ENCODE data around the gene TRIM7. TPM values are rescaled to one million over a fixed set of nuclear protein-coding genes. Genes with fewer than 3 reads are reported as not detected.
A peak's percentile ranks its signal among the peaks of the same experiment; 100 is the strongest.

Gene TRIM7
- total and polyA plus RNA-seq, 2 donors (not counting 1 experiment from before 2014, with no cell fraction given): 1.7 to 7.4 TPM

DNA sequence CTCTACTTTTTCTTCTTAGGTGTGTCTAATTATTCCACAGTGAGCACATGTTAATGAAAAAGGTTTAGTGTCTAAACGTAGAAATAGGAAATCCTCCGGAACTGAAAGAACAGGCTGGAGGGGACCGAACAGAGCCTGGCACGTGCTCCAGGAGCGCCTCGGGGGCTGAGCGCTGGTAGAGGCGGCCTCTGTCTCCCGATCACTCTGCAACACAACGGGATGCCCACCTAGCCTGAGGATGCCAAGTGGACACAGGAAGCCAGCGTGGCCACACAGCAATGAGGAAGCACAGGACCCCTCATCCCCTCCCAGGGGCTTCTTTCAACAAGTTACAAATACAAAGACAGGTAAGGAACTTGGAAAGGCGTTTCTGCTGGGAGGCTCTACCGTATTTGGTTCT, 19.4 kb downstream of the TRIM7 start:
- H3K4me2 ChIP-seq (replicated peaks; ENCODE audit: low read depth, low read length, poor library complexity, severe bottlenecking): no peak overlapping the region

More for the DNA sequence above, 19.4 kb downstream of the TRIM7 start:
- H3K27me3 Mint-ChIP-seq: peaks cover 6% of the 10 kb centered on the region
- DNase-seq (no peak), ATAC-seq (ENCODE audit: low read depth) (no peak)
- H3K27ac Mint-ChIP-seq: peak overlapping the region; percentile 10
- Histone ChIP-seq H3K4me1 (ENCODE audit: control insufficient read depth in 2 of 2, insufficient read depth in 2 of 2, low read length in 2 of 2) (peaks cover 8 to 52% of the 10 kb centered on the region in 2 donors), H3K9me3 (ENCODE audit: control extremely low read depth in 1 of 3, control insufficient read depth in 2 of 3, insufficient read depth in 1 of 3, low read length in 2 of 3) (peaks cover 0 to 20% (median 0%) of the 10 kb centered on the region in 3 donors), H3K27me3 (replicated peaks in 1 of 4; ENCODE audit: control extremely low read depth in 1 of 4, control insufficient read depth in 3 of 4, insufficient read depth in 4 of 4, low read length in 3 of 4) (no peaks in the 10 kb centered on the region), H3K79me2 (ENCODE audit: control insufficient read depth, insufficient read depth, low read length) (no peaks in the 10 kb centered on the region), H3K9ac (ENCODE audit: low read length) (no peak overlapping the region), H3K27ac (ENCODE audit: low read length in 2 of 2) (no peak overlapping the region), H3K36me3 (replicated peaks in 1 of 2; ENCODE audit: control extremely low read depth in 1 of 2, control insufficient read depth in 1 of 2, extremely low read depth in 1 of 2, insufficient read depth in 2 of 2, low read length in 1 of 2) (no peaks in the 10 kb centered on the region), H3K4me3 (ENCODE audit: control extremely low read depth in 1 of 5, extremely low read depth in 1 of 5, insufficient read depth in 1 of 5, low read depth in 2 of 5, low read length in 4 of 5) (no peak overlapping the region), H2AFZ (ENCODE audit: insufficient read depth, low read depth, low read length, poor library complexity, severe bottlenecking) (no peak overlapping the region), H4K20me1 (ENCODE audit: control insufficient read depth, insufficient read depth, low read length, poor library complexity, severe bottlenecking) (no peaks in the 10 kb centered on the region)
- intact Hi-C loops (cut with micrococcal nuclease): no loop called here
- ChIA-PET POLR2A (interaction anchor here (1.1 to 2.5 kb wide), 4 partner anchors 13 to 76 kb away, joined by 4 to 17 read pairs (median 6); partner anchors contain the start of genes TRIM41 and TRIM52), CTCF (interaction anchor here (0.5 to 4.1 kb wide), 12 partner anchors 10 to 401 kb away, joined by 3 to 24 read pairs (median 6); partner anchors contain the start of genes TRIM41 and TRIM52)
- TF ChIP-seq CTCF (IDR thresholded peaks at IDR 0.05) (no peak), EZH2 (IDR thresholded peaks at IDR 0.05; ENCODE audit: borderline replicate concordance, insufficient read depth, low read depth, low read length, poor library complexity, severe bottlenecking) (no peak)
- H3K4me1 Mint-ChIP-seq: peaks cover 50% of the 10 kb centered on the region
- H3K9me3 Mint-ChIP-seq (ENCODE audit: insufficient read depth): no peaks in the 10 kb centered on the region
- WGBS (ENCODE audit: insufficient coverage): 96% methylated on average over 12 of the region's 13 CpGs
- H3K4me3 Mint-ChIP-seq: no peak overlapping the region
